Stimulated activated CD8-positive, alpha-beta memory T cell treated with anti-CD3 and anti-CD28 coated beads, Interleukin-4, amount 100 ng/mL, for 4 hours (primary cell): ENCODE data around the gene CTTN.

ENCODE experiments used
- DNase-seq, 2 donors: peaks; one replicate each; pipeline ENCODE4 v3.0.0-alpha.2; 2020; ENCODE audit warnings: low read depth in 2 of 2, low spot score in 1 of 2

CTTN gene

GRCh38 chr11:70428701-70429427 is 30.5 kb downstream of the CTTN start:
- no peak for DNase-seq

DNA sequence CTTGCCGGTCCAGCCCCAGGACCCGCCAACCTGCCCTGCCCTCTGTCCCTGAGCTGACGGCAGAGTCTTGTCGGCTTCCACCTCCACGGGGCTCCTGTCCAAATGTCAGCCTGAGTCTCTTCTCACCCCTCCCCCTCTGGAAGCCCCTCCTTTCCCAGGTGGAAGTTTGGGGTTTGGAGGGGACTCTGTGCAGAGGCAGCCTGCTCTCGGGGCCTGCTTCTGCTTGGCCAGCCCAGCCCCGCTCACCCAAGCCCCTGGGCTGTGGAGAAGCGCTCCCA is 31.0 kb downstream of the CTTN start:
- no peak for DNase-seq

DNA sequence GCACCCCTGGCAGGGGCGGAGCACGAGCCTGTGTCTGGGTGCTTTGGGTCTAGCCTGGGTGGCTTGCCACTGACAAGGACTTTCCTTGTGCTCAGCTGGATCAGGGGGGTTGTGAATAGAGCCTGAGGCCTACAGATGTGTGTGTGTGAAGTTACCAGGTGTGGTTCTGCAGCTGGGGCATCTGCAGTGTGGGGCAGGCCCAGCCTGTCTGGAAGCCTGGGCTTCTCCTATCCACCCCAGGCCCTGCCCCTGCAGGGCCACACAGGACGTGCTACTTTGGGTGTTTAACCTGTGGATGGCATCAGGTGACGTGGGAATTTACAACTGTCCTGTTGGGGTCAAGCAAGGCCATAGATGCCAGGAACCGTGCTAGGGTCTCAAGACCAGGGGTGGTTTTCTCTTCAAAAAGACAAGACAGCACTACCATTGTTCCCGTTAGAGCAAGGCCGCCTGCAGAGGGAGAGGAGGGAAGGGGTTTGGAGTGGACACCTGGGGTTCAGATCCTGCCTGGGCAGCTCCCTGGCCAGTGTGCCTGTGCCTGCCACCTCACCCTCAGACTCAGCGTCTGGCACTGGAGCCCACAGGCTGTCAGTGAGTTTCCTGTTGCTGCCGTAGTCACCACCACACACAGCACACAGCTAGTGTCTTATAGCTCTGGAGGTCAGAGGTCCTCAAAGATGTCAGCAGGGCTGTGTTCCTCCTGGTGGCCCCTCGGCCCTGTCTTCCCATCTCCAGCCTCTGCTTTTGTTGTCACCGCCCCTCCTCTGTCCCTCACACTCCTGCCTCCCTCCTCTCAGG is 31.6 kb downstream of the CTTN start:
- DNase-seq: no peak

DNA sequence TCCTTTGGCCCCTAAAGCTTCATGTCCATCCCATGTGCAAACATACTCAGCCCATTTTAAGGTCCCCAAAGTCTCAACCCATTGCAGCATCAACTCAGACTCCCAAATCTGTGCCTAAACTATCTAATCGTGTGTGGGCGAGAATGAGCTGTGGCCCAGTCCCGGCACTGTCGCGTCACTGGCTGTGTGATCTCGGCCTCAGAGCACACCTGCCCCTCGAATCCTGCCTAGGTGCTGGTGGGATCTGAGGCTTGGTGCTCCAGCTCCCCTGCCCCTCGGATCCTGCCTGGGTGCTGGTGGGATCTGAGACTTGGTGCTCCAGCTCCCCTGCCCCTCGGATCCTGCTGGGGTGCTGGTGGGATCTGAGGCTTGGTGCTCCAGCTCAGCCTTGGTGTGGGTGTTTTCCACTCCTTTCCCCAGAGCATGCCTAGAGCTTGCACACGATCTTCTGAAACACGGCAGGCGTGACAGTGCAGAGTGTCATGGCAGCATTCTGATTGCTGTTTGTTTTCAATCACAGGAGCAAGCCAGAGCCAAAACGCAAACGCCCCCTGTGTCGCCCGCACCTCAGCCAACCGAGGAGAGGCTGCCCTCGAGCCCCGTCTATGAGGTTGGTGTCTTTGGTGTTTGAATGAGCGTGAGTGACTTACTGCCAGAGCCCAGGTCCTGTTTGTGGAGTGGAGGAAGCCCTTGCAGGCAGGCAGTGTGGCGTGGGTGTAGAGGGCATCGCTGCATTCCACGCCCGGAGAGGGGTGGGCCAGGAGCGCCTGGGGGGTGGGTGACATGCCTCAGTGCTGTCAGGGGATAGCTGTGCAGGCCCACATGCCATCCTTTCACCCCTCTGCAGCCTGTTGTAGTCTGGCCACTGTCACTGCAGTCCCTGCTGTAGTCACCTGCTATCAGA is 32.6 kb downstream of the CTTN start:
- no peak for DNase-seq

DNA sequence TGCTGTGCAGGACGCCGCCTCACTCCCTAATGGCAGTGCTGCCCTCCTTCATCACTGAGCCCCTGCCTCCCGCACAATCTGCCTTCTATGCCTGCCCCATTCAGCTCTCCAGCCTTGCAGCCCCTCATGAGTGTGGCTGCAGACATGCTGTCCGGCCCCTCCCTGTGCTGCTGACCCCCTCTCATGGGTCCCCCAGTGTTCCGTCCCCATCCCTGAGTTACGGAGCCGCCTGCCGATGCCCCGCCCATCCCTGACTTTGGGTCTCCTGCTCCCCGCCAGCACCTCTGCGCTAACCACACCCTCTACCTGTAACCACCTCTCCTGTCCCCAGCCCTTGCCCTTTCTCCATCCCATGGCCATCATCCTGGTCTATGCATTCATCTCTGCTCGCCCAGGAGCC is 33.3 kb downstream of the CTTN start:
- no peak for DNase-seq

GRCh38 chr11:70432065-70432464 is 33.7 kb downstream of the CTTN start:
- no peak for DNase-seq

DNA sequence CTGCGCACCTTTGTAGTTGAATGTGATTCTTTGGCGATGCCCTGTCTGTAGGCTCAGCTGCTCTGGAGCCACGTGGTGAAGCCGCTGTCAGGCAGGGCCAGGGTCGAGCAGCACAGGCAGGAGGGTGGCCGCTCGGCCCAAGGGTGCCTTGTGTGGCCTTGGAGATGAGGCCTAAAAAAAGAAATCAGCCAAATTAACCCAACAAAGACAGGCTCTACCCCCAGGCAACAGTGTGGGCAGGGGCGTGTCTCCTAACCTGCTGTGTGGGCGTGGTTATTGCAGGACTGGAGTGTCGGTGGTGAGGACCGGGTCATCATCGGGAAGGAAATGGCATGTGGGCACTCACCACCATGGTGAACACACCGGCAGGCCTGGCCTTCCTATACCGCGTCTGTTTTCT is 34.3 kb downstream of the CTTN start:
- no peak for DNase-seq

DNA sequence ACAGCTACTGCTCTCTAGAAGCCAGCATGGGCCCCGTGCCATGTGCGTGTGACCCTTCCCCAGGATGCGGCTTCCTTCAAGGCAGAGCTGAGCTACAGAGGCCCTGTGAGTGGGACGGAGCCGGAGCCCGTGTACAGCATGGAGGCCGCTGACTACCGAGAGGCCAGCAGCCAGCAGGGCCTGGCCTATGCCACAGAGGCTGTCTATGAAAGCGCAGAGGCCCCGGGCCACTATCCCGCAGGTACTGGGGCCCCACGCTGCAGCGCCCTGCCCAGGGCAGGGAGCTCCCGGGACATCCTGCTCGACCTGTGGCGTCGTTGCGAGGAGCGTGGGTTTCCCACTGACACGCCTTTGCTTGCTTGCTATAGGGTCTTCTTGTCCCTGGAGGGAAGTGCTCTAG is 34.7 kb downstream of the CTTN start:
- no peak for DNase-seq

GRCh38 chr11:70433526-70433925 is 35.2 kb downstream of the CTTN start:
- no peak for DNase-seq

- no peak for DNase-seq
These were observed 35.9 kb downstream of the CTTN start for GRCh38 chr11:70433966-70434812.

- no peak for DNase-seq
These were observed 36.5 kb downstream of the CTTN start for GRCh38 chr11:70434813-70435278.

DNA sequence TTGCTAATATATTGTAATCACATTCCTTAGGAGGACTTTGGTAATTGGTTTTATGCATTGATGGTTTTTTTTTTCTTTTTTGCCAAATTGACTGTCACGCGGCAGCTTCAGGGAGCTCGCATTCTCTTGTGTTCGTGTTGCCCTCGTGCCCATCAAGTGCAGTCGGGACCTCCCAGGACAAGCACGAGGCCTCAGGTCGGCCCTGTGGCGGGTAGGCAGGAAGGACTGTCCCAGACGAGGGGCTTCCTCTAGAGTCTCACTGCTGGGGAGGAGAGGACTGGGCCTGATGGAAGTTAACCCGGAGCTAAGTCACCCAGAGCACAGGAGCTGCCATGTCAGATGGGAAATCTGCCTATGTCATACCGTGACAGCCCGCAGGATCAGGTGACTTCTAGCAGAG is 37.0 kb downstream of the CTTN start:
- DNase-seq: no peak

DNA sequence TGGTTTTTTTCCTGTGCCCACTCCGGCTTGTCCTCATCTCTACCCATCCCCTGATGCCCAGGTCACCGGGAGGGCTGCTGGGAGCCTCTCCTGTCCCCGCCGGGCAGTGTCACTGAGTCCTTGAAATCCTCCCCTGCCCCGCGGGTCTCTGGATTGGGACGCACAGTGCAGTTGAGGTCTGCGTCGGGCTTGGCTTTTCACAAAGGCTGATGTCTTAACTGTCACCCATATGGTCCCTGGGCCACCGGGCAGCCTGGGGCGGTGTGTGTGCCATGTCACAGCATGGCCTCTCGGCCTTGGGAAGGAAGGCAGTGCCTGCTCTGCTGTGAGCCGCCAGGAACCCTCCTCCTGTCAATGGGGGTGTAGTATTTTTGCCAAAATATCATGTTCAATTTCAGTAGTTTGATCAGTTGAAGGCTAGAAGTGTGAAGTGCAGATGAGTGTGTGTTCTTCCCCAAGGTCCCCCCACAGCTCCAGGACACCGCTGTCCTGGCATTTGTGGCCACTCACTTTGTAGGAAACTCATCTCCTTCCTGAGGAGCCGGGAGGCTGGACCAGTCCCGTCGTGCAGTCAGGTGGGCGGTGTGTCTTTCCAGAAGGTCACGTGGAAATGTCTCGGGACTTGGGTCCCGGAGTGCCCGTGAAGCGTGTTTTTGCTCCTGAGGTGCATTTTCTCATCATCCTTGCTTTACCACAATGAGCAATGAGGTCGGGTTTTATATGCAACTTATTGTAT is 37.6 kb downstream of the CTTN start:
- DNase-seq: no peak

DNA sequence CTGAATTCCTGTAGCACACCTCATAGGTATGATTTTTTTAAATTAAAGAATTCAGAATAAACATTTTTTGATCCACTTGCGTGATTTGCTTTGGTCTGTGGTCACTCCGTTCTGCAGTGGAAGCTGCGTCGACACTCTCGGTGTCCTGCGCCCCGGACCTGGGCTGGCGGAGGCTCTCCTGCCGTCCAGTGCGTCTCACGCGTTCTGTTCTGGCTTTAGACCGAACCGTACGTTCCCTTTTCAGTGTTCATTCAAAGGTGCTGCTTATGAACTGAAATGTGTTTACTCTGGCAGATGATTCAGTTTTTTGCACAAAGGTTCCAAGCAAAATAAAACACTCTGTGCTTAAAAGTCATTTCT is 38.2 kb downstream of the CTTN start:
- no peak for DNase-seq

DNA sequence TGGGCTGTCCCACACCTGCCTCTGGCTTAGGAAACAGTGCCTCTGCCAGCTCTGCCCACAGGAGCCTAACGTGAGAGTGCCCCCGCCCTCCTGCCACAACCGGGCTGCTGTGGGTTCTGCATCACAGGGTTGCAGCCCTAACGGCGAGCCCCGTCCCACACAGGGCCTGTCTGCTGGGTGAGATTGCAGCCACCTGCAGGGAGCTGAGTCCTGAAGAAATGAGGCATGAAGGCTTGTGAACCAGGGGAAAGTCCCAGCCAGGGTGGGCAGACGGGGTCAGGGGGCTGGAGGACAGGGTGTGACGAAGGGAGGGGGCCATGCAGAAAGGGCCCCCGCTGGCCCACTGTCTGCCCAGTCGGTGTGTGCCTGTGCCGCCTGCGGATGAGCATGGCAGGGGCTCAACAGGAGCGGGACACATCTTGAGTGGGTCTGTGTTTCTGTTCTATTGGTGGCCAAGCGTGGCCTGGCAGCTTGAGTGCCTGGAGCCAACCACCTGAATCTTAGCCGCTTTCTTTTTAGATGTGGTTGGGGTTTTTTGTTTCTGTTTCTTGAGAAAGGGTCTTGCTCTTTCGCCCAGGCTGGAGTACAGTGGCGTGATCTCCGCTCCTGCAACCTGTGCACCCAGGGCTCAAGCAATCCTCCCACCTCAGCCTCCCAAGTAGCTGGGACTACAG is 38.9 kb downstream of the CTTN start:
- no peak for DNase-seq

DNA sequence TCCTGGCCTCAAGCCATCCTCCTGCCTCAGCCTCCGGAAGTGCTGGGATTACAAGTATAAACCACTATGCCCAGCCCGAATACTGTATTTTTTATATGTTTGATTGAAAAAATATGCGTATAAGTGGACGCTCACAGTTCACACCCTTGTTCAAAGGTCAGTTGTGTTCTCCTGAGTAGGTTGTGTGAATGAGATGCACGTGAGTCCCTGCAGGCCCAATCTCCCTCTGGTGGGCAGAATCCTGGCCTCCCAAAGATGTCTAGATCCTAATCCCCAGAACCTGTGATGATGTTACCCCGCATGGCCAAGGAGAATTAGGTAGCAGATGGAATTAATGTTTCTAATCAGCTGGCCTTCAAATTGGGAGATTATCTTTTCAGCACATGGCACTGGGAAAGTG is 41.9 kb downstream of the CTTN start:
- no peak for DNase-seq

DNA sequence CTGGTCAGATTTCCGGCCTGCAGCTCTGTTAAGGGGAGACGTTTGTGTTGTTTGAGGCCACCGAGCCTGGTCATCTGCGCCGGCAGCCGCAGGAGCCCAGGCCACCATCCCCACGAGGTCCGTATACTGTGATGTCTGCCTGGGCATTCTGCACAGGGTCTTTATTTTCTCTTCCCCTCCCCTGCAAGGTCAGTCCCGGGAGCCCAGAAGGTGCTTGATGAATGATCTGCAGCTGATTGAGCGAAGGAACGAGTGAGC is 45.4 kb downstream of the CTTN start:
- no peak for DNase-seq

DNA sequence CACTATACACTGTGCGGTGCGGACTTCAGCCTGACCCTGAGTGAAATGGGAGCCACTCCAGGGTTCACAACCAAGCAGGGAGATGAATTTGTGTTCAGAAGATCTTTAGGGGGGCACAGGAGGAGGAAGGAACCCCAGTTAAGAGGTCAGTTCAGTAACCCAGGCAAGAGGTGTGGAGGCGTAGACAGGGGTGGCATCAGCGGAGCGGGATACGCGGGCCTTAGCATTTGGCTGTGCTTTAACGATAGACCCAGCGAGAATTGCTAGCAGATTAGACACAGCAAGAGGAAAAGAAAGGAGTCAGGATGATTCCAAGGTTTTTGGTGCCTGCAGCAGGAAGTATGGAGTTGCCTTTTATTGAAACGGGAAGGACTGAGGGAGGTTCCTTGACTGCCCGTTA is 46.8 kb downstream of the CTTN start:
- no peak for DNase-seq

DNA sequence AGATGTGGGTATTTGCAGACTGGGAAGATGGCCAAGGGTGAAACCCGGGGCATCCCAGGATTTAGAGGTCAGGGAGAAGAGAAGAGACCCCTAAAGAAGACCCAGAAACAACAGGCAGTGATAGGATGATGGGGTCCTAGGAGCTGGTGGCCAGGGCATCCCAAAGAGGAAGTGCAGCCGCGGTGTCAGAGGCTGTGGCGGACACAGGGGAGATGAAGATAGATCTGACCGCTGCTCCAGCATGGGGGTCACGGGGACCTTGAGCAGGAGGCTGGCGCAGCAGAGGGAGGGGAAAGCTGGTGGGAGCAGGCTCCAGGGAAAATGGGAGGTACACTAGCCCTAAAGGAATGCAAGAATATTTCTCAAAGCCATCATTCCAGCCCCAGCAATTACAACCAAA is 47.3 kb downstream of the CTTN start:
- DNase-seq: no peak

- DNase-seq: no peak
These were observed 50.7 kb downstream of the CTTN start for GRCh38 chr11:70448983-70449567.
